Calu3 (cell line): ENCODE results near the gene KHK. TPM values are rescaled to one million over a fixed set of nuclear protein-coding genes. Genes with fewer than 3 reads are reported as not detected.

Experiments
- BruUV-seq: library from RNA; stranded (reverse); fragments of 400-500 nt; replicated peaks from 2 replicates; lab custom pipeline; 2021; lab: Mats Ljungman, UMichigan
- CTCF ChIA-PET: fragments of 300-600 bp; sonication (Branson Sonifier 250); formaldehyde crosslinking; loops from one replicate; lab custom pipeline; 2022; ENCODE audit warnings: antibody characterized with exemption; lab: Charles Lee
- DNase-seq: peaks from one replicate; pipeline ENCODE4 v3.0.0; 2022
- H3K27ac Mint-ChIP-seq: one replicate; pipeline ENCODE4 v1.8.0; 2022; ENCODE audit warnings: mixed read lengths; ENCODE audit not compliant: unreplicated experiment
- H3K27me3 Mint-ChIP-seq: one replicate; pipeline ENCODE4 v1.8.0; 2022; ENCODE audit warnings: mixed read lengths; ENCODE audit not compliant: unreplicated experiment
- H3K36me3 Mint-ChIP-seq: one replicate; pipeline ENCODE4 v1.8.0; 2022; ENCODE audit warnings: mild to moderate bottlenecking, moderate library complexity, mixed read lengths; ENCODE audit not compliant: insufficient read depth, unreplicated experiment
- H3K4me1 Mint-ChIP-seq: one replicate; pipeline ENCODE4 v1.8.0; 2022; ENCODE audit warnings: mild to moderate bottlenecking, low read depth, mixed read lengths; ENCODE audit not compliant: unreplicated experiment
- H3K4me3 Mint-ChIP-seq: one replicate; pipeline ENCODE4 v1.8.0; 2022; ENCODE audit warnings: mild to moderate bottlenecking, low read depth, moderate library complexity, mixed read lengths; ENCODE audit not compliant: unreplicated experiment
- H3K9me3 Mint-ChIP-seq: one replicate; pipeline ENCODE4 v1.8.0; 2022; ENCODE audit warnings: low read depth, mixed read lengths; ENCODE audit not compliant: unreplicated experiment
- intact Hi-C: fragments of 100-400 bp; cut with micrococcal nuclease; formaldehyde crosslinking; loops from one replicate; pipeline ENCODE4 v1.10.0; 2022; ENCODE audit not compliant: unreplicated experiment
- total RNA-seq: library from RNA; stranded (reverse); gene quantifications from 2 replicates; pipeline ENCODE4 v1.2.3, GENCODE V29; 2022
- TF ChIP-seq, protein P1 (sequence below): fragments of 200-600 bp; IDR thresholded peaks from one replicate; pipeline ENCODE4 v1.8.0; 2022; ENCODE audit warnings: antibody characterized with exemption; ENCODE audit not compliant: unreplicated experiment

Gene KHK
- total RNA-seq, 1 experiment from 2014 or later = 4.2 TPM

DNA sequence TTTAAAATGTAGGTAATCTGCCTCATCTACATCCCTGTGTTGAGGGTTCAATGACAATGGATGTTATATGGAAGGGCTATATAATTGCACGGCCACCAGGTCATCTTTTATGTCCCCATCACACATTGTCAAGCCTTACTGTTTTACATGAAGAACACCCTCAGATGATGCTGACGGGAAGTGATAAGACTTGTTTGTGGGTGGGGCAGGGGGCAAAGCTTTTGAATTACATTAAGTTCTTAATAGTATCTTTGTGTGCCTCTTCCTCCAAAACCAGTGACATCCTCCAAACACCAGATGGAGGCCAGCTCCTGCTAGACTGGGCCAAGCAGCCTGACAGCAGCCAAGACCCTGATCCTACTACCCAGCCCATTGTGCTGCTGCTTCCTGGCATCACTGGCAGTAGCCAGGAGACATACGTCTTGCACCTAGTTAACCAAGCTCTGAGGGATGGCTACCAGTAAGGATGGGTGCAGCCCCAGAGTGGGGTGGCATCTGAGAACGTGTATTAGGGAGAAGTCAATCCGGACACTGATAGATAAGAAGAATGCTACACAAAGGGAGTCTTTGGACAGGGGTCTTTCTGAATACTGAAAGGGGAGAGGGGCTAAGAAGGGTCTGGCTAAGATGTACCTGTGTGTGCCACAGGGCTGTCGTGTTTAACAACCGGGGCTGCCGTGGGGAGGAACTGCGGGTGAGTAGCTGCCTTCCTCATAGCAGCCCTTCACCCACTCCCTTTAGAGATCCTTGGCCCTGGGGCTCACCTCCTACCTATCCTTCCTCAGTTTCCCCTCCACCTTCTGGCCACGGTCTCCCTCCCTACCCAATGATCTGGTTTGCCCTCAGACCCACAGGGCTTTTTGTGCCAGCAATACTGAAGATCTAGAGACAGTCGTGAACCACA, 42.3 kb downstream of the KHK start:
- CTCF ChIA-PET = interaction anchor here (0.6 kb wide), 1 partner anchor 614 kb away, joined by 4 read pairs; no protein-coding TSS in a partner anchor
- no peaks in the 10 kb centered on the region for H3K27me3 Mint-ChIP-seq
- TF ChIP-seq, protein P1, sequence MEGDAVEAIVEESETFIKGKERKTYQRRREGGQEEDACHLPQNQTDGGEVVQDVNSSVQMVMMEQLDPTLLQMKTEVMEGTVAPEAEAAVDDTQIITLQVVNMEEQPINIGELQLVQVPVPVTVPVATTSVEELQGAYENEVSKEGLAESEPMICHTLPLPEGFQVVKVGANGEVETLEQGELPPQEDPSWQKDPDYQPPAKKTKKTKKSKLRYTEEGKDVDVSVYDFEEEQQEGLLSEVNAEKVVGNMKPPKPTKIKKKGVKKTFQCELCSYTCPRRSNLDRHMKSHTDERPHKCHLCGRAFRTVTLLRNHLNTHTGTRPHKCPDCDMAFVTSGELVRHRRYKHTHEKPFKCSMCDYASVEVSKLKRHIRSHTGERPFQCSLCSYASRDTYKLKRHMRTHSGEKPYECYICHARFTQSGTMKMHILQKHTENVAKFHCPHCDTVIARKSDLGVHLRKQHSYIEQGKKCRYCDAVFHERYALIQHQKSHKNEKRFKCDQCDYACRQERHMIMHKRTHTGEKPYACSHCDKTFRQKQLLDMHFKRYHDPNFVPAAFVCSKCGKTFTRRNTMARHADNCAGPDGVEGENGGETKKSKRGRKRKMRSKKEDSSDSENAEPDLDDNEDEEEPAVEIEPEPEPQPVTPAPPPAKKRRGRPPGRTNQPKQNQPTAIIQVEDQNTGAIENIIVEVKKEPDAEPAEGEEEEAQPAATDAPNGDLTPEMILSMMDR = no peak
- no peak overlapping the region for H3K4me3 Mint-ChIP-seq
- H3K27ac Mint-ChIP-seq = no peak overlapping the region
- H3K4me1 Mint-ChIP-seq = peaks cover 17% of the 10 kb centered on the region
- no peak for DNase-seq
- intact Hi-C loops = no loop called here
- BruUV-seq = no TSS peak
- H3K9me3 Mint-ChIP-seq = no peaks in the 10 kb centered on the region
- H3K36me3 Mint-ChIP-seq = peaks cover 17% of the 10 kb centered on the region

DNA sequence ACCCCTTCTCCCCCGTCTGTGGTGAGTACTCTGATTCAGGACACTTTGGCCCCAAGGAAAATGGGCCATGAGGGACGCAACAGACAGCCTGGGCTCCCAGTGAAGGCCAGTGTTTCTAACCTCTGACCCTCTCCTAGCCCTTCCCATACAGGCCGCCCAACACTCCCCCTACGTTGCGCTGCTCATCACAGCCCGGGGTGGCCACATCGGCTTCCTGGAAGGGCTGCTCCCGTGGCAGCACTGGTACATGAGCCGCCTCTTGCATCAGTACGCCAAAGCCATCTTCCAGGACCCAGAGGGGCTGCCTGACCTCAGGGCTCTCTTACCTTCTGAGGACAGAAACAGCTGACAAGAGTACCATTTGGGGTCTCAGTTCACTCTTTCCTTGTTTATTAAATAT, 43.8 kb downstream of the KHK start:
- no TSS peak for BruUV-seq
- DNase-seq = no peak
- intact Hi-C loops = no loop called here
- H3K27me3 Mint-ChIP-seq = no peaks in the 10 kb centered on the region
- CTCF ChIA-PET = no interaction called here
- H3K4me1 Mint-ChIP-seq = peaks cover 17% of the 10 kb centered on the region
- H3K27ac Mint-ChIP-seq = no peak overlapping the region
- H3K4me3 Mint-ChIP-seq = no peak overlapping the region
- TF ChIP-seq, protein P1 = no peak
- H3K36me3 Mint-ChIP-seq = peaks cover 28% of the 10 kb centered on the region
- H3K9me3 Mint-ChIP-seq = no peaks in the 10 kb centered on the region

DNA sequence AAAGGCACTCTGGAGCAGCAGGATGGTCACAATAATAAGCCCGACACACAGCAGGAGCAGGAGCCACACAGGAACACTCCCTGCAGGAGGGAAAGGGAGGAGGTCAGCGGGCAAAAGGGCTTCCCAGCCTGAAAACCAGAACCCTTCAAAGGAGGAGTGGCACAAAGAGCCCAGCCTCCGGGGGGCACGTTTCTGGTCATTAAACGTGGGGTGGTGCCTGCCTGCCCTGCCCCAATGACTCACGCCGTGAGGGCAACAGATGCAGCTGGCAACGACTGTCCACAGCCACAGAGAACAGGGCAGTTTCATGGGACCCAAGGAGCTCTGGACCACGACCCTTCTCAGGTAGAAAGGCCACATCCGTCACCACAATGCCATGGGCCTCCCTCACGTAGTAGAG, 44.9 kb downstream of the KHK start:
- CTCF ChIA-PET = interaction anchor here (0.5 kb wide), 1 partner anchor 191 kb away, joined by 3 read pairs; no protein-coding TSS in a partner anchor
- Mint-ChIP-seq H3K4me3 (no peak overlapping the region), H3K9me3 (no peaks in the 10 kb centered on the region), H3K27ac (no peak overlapping the region), H3K27me3 (no peaks in the 10 kb centered on the region), H3K36me3 (peaks cover 32% of the 10 kb centered on the region), H3K4me1 (peaks cover 13% of the 10 kb centered on the region)
- intact Hi-C loops = no loop called here
- BruUV-seq = no TSS peak
- TF ChIP-seq, protein P1 = no peak
- no peak for DNase-seq

DNA sequence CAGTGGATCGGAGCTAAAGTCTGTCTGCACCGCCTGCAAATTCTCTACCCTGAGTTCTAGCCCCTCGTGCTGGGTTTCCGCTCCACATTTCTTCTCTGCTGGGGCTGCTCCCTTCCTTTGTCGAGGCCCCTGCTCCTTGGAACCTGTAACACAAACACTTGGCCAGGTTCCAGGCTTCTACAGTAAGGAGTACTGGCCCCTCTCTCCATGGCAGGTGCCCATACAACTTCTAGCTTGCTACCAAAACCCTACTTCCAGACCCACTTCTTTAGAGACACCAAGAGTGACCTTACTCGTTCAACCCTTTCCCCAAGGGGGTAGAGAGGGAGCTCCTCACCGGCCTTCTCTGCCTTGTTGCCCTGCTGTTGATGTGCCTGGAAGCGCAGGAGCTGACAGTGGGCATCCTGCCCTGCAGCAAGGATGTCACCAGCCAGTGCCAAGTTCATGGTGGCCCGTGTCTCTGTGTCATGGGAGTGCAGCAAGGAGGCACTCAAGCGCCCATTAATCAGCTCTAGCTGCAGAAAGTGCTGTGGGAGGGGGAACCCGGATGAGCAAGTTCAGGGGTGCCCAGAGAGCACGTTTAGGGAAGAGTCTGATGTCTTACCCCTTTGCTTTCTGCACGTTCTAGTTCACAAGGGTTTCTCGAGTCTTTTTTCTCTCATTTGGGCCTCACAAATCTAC, 46.8 kb downstream of the KHK start:
- TF ChIP-seq, protein P1 = no peak
- Mint-ChIP-seq H3K4me3 (peak overlapping the region; percentile 92), H3K9me3 (no peaks in the 10 kb centered on the region), H3K27me3 (peaks cover 14% of the 10 kb centered on the region), H3K4me1 (peaks cover 9% of the 10 kb centered on the region), H3K27ac (peak overlapping the region; percentile 2), H3K36me3 (peaks cover 27% of the 10 kb centered on the region)
- TSS peak; percentile 66 for BruUV-seq
- CTCF ChIA-PET = interaction anchor here (0.6 to 1.6 kb wide), 3 partner anchors 36 to 241 kb away, joined by 3 to 5 read pairs (median 3); no protein-coding TSS in a partner anchor
- intact Hi-C loops = no loop called here
- DNase-seq = no peak
